Measurements from ENCODE around the gene FRMD8. TPM values are rescaled to one million over a fixed set of nuclear protein-coding genes. Genes with fewer than 3 reads are reported as not detected.

FRMD8 gene
- total RNA-seq, 1 donor from 2014 or later: 67.5 TPM

- peak; percentile 65 for DNase-seq (ENCODE audit: low read depth)
Observed at GRCh38 chr11:65454696-65455456, 68.4 kb downstream of the FRMD8 start.

GRCh38 chr11:65456418-65456817 lies 70.0 kb downstream of the FRMD8 start:
- no peak for DNase-seq (ENCODE audit: low read depth)

- DNase-seq (ENCODE audit: low read depth): no peak
Observed at GRCh38 chr11:65459552-65459951, 73.1 kb downstream of the FRMD8 start.

Other genes with a start within 250 kb of the FRMD8 start
- gene SPDYC, start 216.4 kb upstream of the FRMD8 start, total RNA-seq: not detected in 2 replicates
- gene CAPN1, start 204.7 kb upstream of the FRMD8 start, total RNA-seq: 223 and 251 TPM in 2 replicates
- 3.2 and 7.1 TPM in 2 replicates for gene POLA2, start 124.7 kb upstream of the FRMD8 start, total RNA-seq
- gene CDC42EP2, start 71.8 kb upstream of the FRMD8 start, total RNA-seq: 10.9 and 14.1 TPM in 2 replicates
- 23.1 and 47.2 TPM in 2 replicates for gene DPF2, start 52.8 kb upstream of the FRMD8 start, total RNA-seq
- 0.17 TPM in 1 of 2 replicates, not detected in the other for gene TIGD3, start 31.9 kb upstream of the FRMD8 start, total RNA-seq
- 0.52 and 0.65 TPM in 2 replicates for gene SLC25A45, start 4.0 kb upstream of the FRMD8 start, total RNA-seq
- 17.4 and 141 TPM in 2 replicates for gene NEAT1, start 36.2 kb downstream of the FRMD8 start, total RNA-seq
- gene MALAT1, start 112.4 kb downstream of the FRMD8 start, total RNA-seq: 3,367 and 12,764 TPM in 2 replicates
- 48.8 and 57.2 TPM in 2 replicates for gene SCYL1, start 138.4 kb downstream of the FRMD8 start, total RNA-seq
- 11.6 and 82.8 TPM in 2 replicates for gene LTBP3, start 171.7 kb downstream of the FRMD8 start, total RNA-seq
- gene ZNRD2, start 183.8 kb downstream of the FRMD8 start, total RNA-seq: 33.8 and 53.1 TPM in 2 replicates
- gene FAM89B, start 185.9 kb downstream of the FRMD8 start, total RNA-seq: 10.1 and 14.8 TPM in 2 replicates
- gene EHBP1L1, start 189.4 kb downstream of the FRMD8 start, total RNA-seq: 31.0 and 39.4 TPM in 2 replicates
- gene KCNK7, start 209.2 kb downstream of the FRMD8 start, total RNA-seq: 0.20 TPM in 1 of 2 replicates, not detected in the other
- gene MAP3K11, start 227.6 kb downstream of the FRMD8 start, total RNA-seq: 27.1 and 43.3 TPM in 2 replicates
- 16.7 and 50.2 TPM in 2 replicates for gene PCNX3, start 229.1 kb downstream of the FRMD8 start, total RNA-seq